NCI-H526 treated with DMSO at 0.1 percent for 48 hours (cell line): ENCODE data around the gene GBF1.
A peak's percentile ranks its signal among the peaks of the same experiment; 100 is the strongest.
"Not testable (repeated sequence)": the region's sequence is repeated elsewhere in the genome, so short reads cannot be mapped to it uniquely, and the experiment has no call there.

Experiments used
- DNase-seq: peaks from one replicate; lab custom pipeline; 2025; lab: John Stamatoyannopoulos, UW

GBF1 gene, protein sequence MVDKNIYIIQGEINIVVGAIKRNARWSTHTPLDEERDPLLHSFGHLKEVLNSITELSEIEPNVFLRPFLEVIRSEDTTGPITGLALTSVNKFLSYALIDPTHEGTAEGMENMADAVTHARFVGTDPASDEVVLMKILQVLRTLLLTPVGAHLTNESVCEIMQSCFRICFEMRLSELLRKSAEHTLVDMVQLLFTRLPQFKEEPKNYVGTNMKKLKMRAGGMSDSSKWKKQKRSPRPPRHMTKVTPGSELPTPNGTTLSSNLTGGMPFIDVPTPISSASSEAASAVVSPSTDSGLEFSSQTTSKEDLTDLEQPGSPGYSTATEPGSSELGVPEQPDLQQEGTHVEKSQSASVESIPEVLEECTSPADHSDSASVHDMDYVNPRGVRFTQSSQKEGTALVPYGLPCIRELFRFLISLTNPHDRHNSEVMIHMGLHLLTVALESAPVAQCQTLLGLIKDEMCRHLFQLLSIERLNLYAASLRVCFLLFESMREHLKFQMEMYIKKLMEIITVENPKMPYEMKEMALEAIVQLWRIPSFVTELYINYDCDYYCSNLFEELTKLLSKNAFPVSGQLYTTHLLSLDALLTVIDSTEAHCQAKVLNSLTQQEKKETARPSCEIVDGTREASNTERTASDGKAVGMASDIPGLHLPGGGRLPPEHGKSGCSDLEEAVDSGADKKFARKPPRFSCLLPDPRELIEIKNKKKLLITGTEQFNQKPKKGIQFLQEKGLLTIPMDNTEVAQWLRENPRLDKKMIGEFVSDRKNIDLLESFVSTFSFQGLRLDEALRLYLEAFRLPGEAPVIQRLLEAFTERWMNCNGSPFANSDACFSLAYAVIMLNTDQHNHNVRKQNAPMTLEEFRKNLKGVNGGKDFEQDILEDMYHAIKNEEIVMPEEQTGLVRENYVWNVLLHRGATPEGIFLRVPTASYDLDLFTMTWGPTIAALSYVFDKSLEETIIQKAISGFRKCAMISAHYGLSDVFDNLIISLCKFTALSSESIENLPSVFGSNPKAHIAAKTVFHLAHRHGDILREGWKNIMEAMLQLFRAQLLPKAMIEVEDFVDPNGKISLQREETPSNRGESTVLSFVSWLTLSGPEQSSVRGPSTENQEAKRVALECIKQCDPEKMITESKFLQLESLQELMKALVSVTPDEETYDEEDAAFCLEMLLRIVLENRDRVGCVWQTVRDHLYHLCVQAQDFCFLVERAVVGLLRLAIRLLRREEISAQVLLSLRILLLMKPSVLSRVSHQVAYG (N-terminal part only)

DNA sequence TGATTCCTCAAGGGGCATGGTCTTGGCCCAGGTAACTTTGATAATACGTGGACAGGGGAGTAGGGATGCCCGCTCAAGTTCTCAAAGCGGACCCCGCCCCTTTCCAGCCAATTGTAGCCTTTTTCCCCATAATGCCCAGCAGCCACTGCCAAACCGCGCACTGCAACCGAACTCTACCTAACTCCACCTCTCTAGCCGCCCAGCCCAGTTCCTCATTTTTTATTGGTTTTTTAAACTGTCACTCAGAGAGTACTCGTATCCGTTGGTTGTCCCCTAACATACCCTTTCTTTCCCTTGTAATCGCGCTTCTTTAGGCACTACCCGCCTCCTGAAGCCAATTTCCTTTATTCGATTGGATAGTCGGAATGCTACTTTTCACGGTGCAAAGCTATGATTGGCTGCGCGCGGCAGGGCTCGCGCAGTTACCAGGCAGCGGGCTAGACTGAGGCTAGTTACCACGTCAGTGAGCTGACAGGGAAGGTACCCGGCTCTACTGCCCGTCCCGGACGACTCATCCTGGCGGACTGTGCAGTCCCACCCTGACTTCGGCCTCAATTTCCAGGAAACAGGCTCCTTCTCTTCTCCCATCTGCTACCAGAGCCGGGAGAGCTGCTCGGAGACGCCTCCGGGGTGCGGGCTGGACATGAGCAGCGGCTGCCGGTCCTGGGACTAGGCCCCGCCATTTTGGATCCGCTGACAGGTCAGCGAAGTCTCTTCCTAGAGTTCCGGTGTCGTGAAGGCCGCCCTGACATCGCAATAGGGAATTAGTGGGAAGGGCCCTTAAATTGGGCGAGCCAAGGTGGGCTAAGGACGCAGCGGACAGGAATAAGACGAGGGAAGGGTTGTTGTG lies at the start of gene GBF1:
Gene GBF1, plus strand, starts transcription at position 451 of the 850 bp plus-strand sequence. CDS start 13,407 bp downstream, outside the sequence.
- peak; percentile 99 for DNase-seq

DNA sequence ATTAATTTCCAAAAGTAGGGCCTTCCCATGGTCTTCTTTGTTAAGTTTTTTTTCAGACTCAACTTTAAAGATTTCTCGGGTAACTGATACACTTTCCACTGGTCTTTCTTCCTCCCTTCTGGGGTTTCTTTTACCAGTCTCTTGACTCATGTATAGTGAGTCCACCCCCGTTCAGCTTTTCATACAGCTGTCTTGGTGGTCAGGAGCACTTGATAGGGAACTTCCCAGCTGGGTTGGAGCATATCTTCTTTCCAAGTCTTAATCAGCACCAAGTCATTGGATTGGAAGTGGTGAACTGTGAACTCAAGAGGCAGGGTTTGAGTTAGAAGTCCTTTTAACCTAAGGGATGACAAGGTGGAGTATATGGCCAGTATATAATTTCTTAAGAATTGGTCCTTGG lies 48.4 kb upstream of the GBF1 start:
- no peak for DNase-seq

DNA sequence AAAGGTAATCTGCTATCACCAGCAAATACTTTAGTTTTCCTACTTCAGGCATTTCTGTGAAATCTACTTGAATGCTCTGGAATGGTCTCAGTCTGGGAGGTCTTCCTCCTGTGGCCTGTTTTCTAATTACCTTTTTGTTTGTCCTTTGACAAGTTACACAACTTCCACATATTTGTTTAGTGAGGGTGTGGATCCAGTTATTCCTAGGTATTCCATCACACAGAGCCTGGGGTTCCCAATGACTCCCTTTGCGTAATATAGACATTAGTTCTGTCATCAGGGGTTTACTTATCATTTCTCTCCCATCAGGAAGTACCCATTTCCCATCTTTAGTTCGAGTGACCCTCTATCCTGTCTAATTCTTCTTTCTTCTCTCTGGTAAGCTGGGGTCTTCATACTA lies 47.3 kb upstream of the GBF1 start:
- DNase-seq, result no peak

DNA sequence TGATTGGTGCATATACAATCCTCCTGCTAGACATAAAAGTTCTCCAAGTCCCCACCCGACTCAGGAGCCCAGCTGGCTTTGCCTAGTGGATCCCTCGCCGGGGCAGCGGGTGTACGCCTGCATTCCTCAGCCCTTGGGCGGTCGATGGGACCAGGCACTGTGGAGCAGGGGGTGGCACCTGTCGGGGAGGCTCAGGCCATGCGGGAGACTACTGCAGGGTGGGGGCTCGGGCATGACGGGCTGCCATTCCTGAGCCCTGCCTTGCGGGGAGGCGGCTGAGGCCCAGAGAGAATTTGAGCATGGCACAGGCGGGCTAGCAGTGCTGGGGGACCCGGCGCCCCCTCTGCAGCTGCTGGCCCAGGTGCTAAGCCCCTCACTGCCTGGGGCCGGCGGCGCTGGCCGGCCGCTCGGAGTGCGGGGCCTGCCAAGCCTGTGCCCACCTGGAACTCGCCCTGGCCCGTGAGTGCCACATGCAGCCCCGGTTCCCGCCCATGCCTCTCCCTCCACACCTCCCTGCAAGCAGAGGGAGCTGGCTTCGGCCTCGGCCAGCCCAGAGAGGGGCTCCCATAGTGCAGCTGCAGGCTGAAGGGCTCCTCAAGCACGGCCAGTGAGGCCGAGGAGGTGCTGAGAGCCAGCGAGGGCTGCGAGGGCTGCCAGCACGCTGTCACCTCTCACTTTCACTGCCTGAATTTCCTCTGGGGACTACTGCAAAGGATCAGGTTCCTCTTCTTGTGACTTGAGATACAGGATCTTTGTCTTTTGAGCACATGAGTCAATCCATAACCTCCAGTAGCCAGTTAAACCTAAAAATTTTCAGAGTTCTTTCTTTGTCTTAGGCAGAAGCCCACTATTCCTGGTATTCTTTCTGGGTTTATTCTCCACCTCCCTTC lies 44.3 kb upstream of the GBF1 start:
- no peak for DNase-seq

DNA sequence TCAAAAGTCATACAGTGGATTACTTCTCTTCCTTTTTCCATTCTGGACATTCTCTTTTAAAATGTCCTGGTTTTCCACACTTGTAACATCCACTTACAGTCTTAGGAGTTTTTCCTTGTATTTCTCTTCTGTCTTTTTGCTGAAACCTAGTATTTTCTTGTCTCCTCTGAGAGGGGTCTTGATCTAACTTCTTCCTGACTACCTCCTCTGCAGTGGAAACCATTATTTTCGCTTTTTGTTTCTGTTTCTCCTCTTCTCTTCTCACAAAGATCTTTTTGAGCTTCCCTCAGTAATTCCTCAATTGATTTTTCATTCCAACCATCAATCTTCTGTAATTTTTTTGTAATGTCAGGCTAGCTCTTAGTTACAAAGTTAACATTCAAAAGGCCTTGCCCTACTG lies 42.9 kb upstream of the GBF1 start:
- DNase-seq, result no peak

DNA sequence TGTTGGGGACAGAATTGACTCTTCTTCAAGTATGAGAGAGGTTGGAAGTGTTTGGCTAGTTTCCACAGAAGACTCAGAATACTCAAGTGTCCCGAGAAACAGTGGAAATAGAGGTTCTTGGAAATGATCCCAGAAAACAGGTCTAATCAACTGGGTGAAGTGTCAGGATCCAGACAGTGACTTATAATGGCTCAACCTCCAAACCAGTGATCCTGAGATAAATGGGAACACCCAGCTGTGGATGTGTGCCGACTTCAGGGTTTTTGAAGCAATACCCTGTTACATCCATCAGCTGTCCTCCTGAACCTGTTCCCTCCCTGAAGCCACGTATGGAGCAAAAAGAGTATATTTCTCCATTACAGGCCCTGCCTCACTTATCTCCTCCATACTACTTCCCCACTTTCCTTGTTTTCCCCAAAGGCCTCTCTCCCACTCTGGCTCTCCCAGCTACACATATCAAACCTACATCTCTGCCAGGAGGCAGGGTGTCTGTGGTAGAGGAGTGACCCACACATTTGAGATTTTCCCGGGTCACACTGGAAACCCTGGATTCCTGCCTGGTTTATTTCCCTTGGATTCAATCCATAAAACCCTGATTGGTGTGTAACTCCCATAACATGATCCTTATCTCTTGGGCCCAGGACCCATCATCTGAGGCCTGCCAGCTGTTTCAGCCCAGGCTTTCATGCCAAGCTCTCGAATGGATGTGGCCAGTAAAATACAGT lies 36.9 kb upstream of the GBF1 start:
- no peak for DNase-seq

DNA sequence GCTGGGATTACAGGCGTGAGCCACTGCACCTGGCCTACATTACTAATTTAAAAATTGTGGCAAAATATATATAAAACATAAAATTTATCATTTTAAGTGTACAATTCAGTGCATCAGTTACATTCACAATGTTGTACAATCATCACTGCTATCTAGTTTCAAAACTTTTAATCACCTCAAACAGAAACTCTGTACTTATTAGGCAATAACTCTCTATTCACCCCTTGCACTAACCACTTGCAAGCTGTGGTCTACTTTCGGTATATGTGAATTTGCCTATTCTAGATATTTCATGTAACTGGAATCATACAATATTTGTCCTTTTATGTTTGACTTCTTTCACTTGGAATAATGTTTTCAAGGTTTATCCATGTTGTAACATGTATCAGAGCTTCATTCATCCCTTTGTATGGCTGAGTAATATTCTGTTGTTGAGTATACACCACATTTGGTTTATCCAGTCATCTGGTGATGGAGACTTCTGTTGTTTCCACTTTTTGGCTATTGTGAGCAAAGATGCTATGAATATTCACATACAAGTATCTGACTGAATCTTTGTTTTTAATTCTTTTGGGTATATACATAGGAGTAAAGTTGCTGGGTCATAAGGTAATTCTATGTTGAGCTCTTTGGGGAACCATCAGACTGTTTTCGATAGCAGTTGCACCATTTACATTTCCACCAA lies 33.6 kb upstream of the GBF1 start:
- DNase-seq, result no peak

DNA sequence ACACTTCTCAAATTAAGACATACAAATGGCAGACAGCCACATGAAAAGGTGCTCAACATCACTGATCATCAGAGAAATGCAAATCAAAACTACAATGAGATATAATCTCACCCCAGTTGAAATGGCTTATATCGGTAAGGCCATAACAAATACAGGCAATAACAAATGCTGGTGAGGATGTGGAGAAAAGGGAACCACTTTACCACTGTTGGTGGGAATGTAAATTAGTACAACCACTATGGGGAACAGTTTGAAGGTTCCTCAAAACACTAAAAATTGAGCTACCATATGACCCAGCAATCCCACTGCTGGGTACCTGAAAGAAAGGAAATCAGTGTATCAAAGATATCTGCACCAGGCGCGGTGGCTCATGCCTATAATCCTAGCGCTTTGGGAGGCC lies 31.7 kb upstream of the GBF1 start:
- not testable (repeated sequence) for DNase-seq

DNA sequence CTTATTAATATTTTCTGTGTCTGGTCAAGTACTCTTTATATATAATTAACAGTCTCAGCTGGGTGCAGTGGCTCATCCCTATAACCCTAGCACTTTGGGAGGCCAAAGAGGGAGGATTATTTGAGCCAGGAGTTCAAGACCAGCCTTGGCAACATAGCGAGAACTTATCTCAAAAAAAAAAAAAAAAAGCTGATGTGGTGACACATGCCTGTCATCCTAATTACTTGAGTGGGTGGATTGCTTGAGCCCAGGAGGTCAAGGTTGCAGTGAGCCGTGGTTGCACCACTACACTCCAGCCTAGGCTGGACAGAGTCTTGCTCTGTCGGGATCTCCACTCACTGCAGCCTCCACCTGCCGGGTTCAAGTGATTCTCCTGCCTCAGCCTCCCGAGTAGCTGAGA lies 26.0 kb upstream of the GBF1 start:
- DNase-seq, result no peak

DNA sequence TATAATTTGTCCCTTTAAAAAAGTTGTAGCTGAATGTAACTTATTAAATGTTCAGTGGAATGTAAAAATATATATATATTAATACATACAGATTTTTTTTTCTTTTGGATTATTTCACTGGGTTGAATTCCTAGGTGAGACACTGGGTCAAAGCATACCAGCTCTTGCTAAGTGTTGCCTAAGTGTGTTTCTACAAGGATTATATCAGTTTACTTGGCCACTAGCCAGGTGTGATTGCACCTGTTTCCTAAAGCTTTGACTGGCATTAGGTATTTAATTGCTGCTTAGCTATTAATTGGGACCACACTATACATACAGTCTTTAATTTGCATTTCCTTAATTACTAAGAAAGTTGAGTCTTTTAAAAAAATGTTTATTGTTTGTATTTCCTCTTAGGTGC lies 24.7 kb upstream of the GBF1 start:
- DNase-seq, result no peak

DNA sequence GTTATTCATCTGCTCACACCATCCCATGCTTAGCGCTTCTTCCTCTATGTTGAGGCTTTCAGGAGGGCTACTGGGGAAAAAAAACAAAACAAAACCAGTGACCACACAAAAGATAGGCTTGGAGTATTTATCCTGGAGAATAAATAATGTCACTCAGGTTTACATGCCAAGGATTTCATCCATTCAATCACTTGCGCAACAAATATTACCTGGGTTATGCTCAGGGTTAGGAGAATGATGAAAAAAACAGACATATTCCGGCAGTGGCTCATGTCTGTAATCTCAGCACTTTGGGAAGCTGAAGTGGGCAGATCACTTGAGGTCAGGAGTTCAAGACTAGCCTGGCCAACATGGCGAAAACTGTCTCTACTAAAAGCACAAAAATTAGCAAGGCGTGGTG lies 22.5 kb upstream of the GBF1 start:
- DNase-seq, result no peak

DNA sequence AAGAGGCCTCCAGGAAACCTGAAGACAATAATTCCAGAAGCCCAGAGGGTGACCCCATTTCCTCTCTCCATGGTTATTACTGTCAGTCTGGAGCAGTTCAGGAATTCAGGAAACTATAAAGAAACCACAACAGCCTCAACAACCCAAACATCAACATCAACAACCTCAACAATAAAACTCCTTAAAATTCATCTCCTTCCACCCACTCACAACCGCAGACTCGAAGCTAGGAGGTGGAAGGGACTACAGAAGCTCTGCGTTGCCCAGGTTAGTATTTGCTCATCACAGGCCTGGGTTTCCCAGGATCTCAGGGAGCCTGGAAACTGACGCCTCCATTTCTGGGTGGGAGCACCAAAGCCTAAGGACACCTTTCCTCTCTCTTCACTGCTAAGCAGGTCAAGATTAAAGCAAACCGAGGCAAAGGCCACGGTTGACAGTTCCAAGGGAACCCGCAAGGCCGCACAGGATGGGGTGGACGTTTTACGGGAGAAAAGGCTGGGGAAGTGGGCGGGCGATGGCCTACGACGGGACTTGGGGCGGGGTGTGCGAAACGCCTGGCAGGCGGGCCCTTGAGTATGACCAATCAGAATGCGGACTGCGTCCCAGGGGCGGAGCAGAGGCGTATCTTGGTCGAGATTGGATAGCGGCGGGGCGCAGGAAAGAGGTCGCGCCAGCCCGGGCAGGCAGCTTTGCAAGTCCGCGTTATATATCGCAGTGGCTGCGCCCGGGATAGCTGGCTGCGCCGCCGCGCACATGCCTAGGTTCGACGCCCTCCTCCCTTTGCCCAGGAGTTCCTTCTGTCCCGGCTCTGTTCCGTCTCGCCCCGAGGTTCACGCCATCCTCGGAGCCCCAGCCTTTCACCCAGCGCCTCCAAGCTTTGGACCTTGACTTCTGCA lies 19.4 kb upstream of the GBF1 start, which contains the start of gene ELOVL3:
Gene ELOVL3, plus strand, starts transcription at position 654 of the 896 bp plus-strand sequence. CDS start 250 bp downstream, outside the sequence.
- DNase-seq, result peak; percentile 83

DNA sequence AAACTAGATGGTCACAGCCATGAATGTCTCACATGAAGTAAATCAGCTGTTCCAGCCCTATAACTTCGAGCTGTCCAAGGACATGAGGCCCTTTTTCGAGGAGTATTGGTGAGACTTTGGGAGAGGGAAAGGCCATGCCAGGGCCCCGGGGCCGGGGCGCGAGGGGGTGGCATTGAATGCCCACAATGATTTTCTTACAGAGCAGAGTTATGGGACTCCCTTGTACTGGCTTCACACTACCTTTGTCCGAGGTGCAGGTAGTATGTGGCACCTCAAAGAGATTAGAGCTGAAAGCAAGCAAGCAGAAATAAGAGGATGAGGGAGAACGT lies 18.8 kb upstream of the GBF1 start:
- DNase-seq, result no peak

DNA sequence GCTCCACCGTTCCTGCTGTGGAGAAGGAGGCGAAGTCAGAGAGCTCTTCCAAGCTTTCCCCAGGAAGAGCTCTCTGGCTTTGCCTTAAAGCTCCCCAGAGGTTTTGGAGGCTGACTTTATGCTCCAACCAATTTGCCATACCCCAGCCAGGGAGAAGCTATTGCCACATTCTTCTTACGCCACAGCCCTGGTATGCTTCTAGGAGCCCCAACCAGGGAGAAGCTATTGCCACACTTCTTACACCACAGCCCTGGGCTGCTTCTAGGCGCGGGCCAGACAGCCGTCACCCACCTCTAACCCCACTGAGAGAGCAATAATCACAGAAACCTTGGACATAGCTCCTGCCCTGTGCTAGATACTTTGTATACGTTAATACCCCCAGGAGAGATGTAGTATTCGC lies 18.3 kb upstream of the GBF1 start:
- no peak for DNase-seq

DNA sequence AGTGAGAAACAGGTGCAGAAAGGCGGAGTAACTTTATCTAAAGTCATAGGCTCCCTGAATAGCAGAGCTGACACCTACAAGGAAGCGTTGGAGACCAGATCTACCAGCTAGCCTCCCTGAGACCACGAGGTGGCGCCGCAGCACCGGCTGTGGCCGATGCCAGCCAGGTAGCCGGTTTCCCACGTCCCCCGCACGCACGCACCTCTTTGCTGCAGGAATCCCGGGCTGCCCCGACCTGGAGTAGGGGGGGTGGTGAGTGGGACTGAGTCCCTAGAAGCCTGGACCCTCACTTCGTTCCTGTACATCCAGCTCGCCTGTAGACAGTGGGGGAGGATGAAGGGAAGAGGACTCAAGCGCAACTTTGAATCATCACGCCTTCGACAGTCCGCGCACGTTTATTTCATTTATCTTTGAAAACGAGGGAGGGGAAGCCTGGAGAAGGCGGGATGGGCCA lies 15.5 kb upstream of the GBF1 start:
- DNase-seq, result peak; percentile 34

DNA sequence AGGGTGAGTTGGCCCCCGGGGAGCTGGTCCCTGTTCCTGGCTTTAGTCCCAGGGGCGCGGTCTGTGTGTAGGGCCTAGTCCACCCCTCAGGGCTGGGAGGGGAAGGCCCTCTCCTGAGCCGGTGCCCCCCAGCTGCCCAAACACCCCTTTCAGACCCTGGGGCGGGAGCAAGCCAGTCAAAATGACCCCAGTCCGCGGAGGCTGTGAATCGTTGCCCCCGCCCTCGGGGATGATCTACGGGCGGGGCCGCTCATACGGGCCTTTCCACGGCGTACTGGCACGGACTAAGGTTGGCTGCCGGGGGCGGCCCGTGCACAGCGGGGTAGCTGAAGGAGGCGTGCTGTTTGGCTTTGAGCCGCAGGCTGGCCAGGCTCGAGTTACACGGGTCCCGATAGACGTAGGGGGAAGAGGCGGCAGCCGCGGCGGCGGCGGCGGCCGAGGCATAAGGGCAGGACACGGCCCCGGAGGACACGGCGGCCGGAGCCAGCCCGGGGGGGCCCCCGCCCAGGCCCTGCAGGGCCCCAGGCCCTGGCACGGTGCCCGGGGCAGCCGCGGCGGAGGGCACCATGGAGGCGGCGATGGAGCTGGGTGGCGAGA lies 15.0 kb upstream of the GBF1 start:
- no peak for DNase-seq

DNA sequence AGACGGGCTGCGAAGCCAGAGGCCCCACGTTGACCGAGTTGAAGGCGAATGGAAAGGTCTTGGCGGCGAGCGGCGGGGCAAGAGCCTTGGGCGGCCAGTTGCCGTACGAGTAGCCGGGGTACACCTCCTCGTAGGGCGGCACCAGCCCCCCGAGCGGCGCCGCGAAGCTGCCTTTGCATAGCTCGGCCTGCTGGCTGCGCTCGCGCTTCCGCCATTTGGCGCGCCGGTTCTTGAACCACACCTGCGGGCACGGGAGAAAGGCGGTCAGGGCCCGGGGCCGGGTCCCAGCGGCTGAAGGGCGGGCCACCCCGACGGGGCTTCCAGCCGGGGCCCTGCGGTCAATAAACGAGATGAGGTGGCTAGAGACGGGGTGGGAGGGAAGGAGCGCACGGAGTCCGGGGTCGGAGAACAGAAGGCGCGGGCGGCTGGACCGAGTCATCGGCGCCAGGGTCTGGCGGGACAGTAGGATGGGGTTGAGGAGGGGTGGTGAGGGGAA lies 14.4 kb upstream of the GBF1 start:
- no peak for DNase-seq
